Stimulated activated CD8-positive, alpha-beta memory T cell treated with anti-CD3 and anti-CD28 coated beads, Interleukin-12 subunit alpha, Interleukin-12 subunit beta, amount 100 ng/mL, for 4 hours (primary cell): ENCODE results near the gene SCGB2B2.
"Not testable (repeated sequence)": the region's sequence is repeated elsewhere in the genome, so short reads cannot be mapped to it uniquely, and the experiment has no call there.

Source experiments
- DNase-seq: peaks from one replicate; pipeline ENCODE4 v3.0.0-alpha.2; 2020; ENCODE audit warnings: low read depth

The SCGB2B2 gene

GRCh38 chr19:34668690-34669089 is 8.3 kb downstream of the SCGB2B2 start:
- DNase-seq, result not testable (repeated sequence)

GRCh38 chr19:34668077-34668689 is 8.8 kb downstream of the SCGB2B2 start:
- DNase-seq, result not testable (repeated sequence)

GRCh38 chr19:34667349-34668076 is 9.4 kb downstream of the SCGB2B2 start:
- no peak for DNase-seq

GRCh38 chr19:34666958-34667265 is 10.0 kb downstream of the SCGB2B2 start:
- no peak for DNase-seq

- no peak for DNase-seq
These were observed 10.6 kb downstream of the SCGB2B2 start for GRCh38 chr19:34666200-34666957.

- not testable (repeated sequence) for DNase-seq
These were observed 11.7 kb downstream of the SCGB2B2 start for GRCh38 chr19:34665275-34665674.

- no peak for DNase-seq
These were observed 12.1 kb downstream of the SCGB2B2 start for GRCh38 chr19:34664870-34665269.

- no peak for DNase-seq
These were observed 12.8 kb downstream of the SCGB2B2 start for GRCh38 chr19:34664168-34664567.

GRCh38 chr19:34662919-34663318 is 14.0 kb downstream of the SCGB2B2 start:
- DNase-seq, result no peak

GRCh38 chr19:34661357-34661756 is 15.6 kb downstream of the SCGB2B2 start:
- DNase-seq, result no peak

GRCh38 chr19:34655651-34656050 is 21.3 kb downstream of the SCGB2B2 start:
- no peak for DNase-seq

- DNase-seq, result no peak
These were observed 22.2 kb downstream of the SCGB2B2 start for GRCh38 chr19:34654796-34655195.

GRCh38 chr19:34651747-34652146 is 25.2 kb downstream of the SCGB2B2 start:
- no peak for DNase-seq

- DNase-seq, result no peak
These were observed 26.9 kb downstream of the SCGB2B2 start for GRCh38 chr19:34649886-34650543.

GRCh38 chr19:34645551-34645950 is 31.4 kb downstream of the SCGB2B2 start:
- DNase-seq, result no peak

- DNase-seq, result no peak
These were observed 31.9 kb downstream of the SCGB2B2 start for GRCh38 chr19:34644991-34645461.

- no peak for DNase-seq
These were observed 34.7 kb downstream of the SCGB2B2 start for GRCh38 chr19:34642241-34642640.

- DNase-seq, result no peak
These were observed 37.4 kb downstream of the SCGB2B2 start for GRCh38 chr19:34639491-34640085.

- DNase-seq, result no peak
These were observed 43.2 kb downstream of the SCGB2B2 start for GRCh38 chr19:34633802-34634201.
